ENCODE results near the gene P3H2.

The P3H2 gene

GRCh38 chr3:190016966-190017365 lies 103.7 kb downstream of the P3H2 start:
- DNase-seq (ENCODE audit: low read depth) = no peak

- DNase-seq (ENCODE audit: low read depth) = no peak
Observed at GRCh38 chr3:190014940-190015339, 105.8 kb downstream of the P3H2 start.

GRCh38 chr3:190013943-190014924 lies 106.5 kb downstream of the P3H2 start:
- no peak for DNase-seq (ENCODE audit: low read depth)

GRCh38 chr3:190012784-190013183 lies 107.9 kb downstream of the P3H2 start:
- DNase-seq (ENCODE audit: low read depth) = no peak

GRCh38 chr3:190012314-190012782 lies 108.3 kb downstream of the P3H2 start:
- DNase-seq (ENCODE audit: low read depth) = no peak

- DNase-seq (ENCODE audit: low read depth) = no peak
Observed at GRCh38 chr3:190010486-190010885, 110.2 kb downstream of the P3H2 start.

- no peak for DNase-seq (ENCODE audit: low read depth)
Observed at GRCh38 chr3:190009614-190010013, 111.1 kb downstream of the P3H2 start.

GRCh38 chr3:190008432-190008831 lies 112.3 kb downstream of the P3H2 start:
- no peak for DNase-seq (ENCODE audit: low read depth)

GRCh38 chr3:190005343-190006113 lies 115.2 kb downstream of the P3H2 start:
- no peak for DNase-seq (ENCODE audit: low read depth)

GRCh38 chr3:190004656-190005055 lies 116.0 kb downstream of the P3H2 start:
- DNase-seq (ENCODE audit: low read depth) = no peak

GRCh38 chr3:190003681-190004123 lies 117.0 kb downstream of the P3H2 start:
- DNase-seq (ENCODE audit: low read depth) = no peak

- DNase-seq (ENCODE audit: low read depth) = no peak
Observed at GRCh38 chr3:190003068-190003467, 117.6 kb downstream of the P3H2 start.

GRCh38 chr3:190001426-190001825 lies 119.3 kb downstream of the P3H2 start:
- no peak for DNase-seq (ENCODE audit: low read depth)

- no peak for DNase-seq (ENCODE audit: low read depth)
Observed at GRCh38 chr3:190000861-190001196, 119.9 kb downstream of the P3H2 start.

- no peak for DNase-seq (ENCODE audit: low read depth)
Observed at GRCh38 chr3:190000187-190000860, 120.4 kb downstream of the P3H2 start.

- no peak for DNase-seq (ENCODE audit: low read depth)
Observed at GRCh38 chr3:189999718-190000117, 121.0 kb downstream of the P3H2 start.

GRCh38 chr3:189995129-189995528 lies 125.6 kb downstream of the P3H2 start:
- no peak for DNase-seq (ENCODE audit: low read depth)

- DNase-seq (ENCODE audit: low read depth) = no peak
Observed at GRCh38 chr3:189990826-189991225, 129.9 kb downstream of the P3H2 start.

GRCh38 chr3:189988854-189989253 lies 131.8 kb downstream of the P3H2 start:
- no peak for DNase-seq (ENCODE audit: low read depth)

- DNase-seq (ENCODE audit: low read depth) = no peak
Observed at GRCh38 chr3:189988322-189988721, 132.4 kb downstream of the P3H2 start.

GRCh38 chr3:189985948-189986347 lies 134.7 kb downstream of the P3H2 start:
- DNase-seq (ENCODE audit: low read depth) = no peak

GRCh38 chr3:189983612-189984011 lies 137.1 kb downstream of the P3H2 start:
- DNase-seq (ENCODE audit: low read depth) = no peak
